Endothelial cell of umbilical vein (primary cell): ENCODE measurements around the gene DENR. TPM values are rescaled to one million over a fixed set of nuclear protein-coding genes. Genes with fewer than 3 reads are reported as not detected.

Experiments used
- BruUV-seq: library from RNA; stranded (reverse); fragments of 400-500 nt; replicated peaks from 2 replicates; lab custom pipeline; 2021; lab: Mats Ljungman, UMichigan
- CTCF ChIA-PET: fragments of 300-600, 350-600 bp; sonication (Branson Sonifier 250); formaldehyde crosslinking; loops from one replicate; lab custom pipeline; 2021; ENCODE audit warnings: antibody characterized with exemption, inconsistent platforms; lab: Charles Lee
- POLR2A ChIA-PET: fragments of 300-600, 350-600 bp; sonication (Branson Sonifier 250); formaldehyde crosslinking; loops from one replicate; lab custom pipeline; 2021; ENCODE audit warnings: antibody characterized with exemption, inconsistent platforms; lab: Charles Lee
- DNase-seq: peaks from one replicate; pipeline ENCODE4 v3.0.0-alpha.2; 2011; ENCODE audit warnings: low read depth, low spot score
- FAIRE-seq: peaks from 2 replicates; lab custom pipeline; 2011; peaks lifted over from hg19 to GRCh38; lab: Jason Lieb, UNC
- H2AFZ ChIP-seq: 2 replicates; pipeline ENCODE4 v1.6.0; 2012; ENCODE audit warnings: low read depth, low read length, control low read depth, inconsistent platforms
- H3K27ac ChIP-seq: 2 replicates; pipeline ENCODE4 v1.5.1; 2011; ENCODE audit warnings: low read depth, mild to moderate bottlenecking, control low read depth, low read length, moderate library complexity; ENCODE audit not compliant: insufficient read depth
- H3K27me3 ChIP-seq, 2 experiments: 2 replicates each; pipeline versions ENCODE4 v1.6.0 to v1.6.1; 2011; ENCODE audit warnings: low read length in 2 of 2, mixed read lengths in 1 of 2; ENCODE audit not compliant: control insufficient read depth in 2 of 2, insufficient read depth in 2 of 2
- H3K36me3 ChIP-seq, 2 experiments: 2 replicates in 1 of 2; 3 replicates in 1 of 2; pipeline ENCODE4 v1.5.1; 2011; ENCODE audit warnings: low read length in 2 of 2, mild to moderate bottlenecking in 1 of 2, moderate library complexity in 1 of 2; ENCODE audit not compliant: control insufficient read depth in 2 of 2, insufficient read depth in 2 of 2; ENCODE audit errors: extremely low read depth in 1 of 2
- H3K4me1 ChIP-seq: 3 replicates; pipeline ENCODE4 v1.5.1; 2011; ENCODE audit warnings: mild to moderate bottlenecking, low read length; ENCODE audit not compliant: control insufficient read depth, insufficient read depth; ENCODE audit errors: extremely low read depth
- H3K4me2 ChIP-seq: 2 replicates; pipeline ENCODE4 v1.6.1; 2011; ENCODE audit warnings: low read length, control low read depth, mixed read lengths; ENCODE audit not compliant: insufficient read depth
- H3K4me3 ChIP-seq, 3 experiments: fragments of 200-600 bp in 1 of 3; sonication (generic), shearing (Covaris generic) in 1 of 3; replicated peaks in 1 of 3; 2 replicates each; pipeline ENCODE4 v1.5.1; 2011 to 2016; ENCODE audit warnings: control low read depth in 3 of 3, low read length in 3 of 3, mild to moderate bottlenecking in 2 of 3, inconsistent platforms in 1 of 3, low read depth in 1 of 3, moderate library complexity in 1 of 3; ENCODE audit not compliant: insufficient read depth in 1 of 3
- H3K79me2 ChIP-seq: 2 replicates; pipeline ENCODE4 v1.6.0; 2012; ENCODE audit warnings: low read length, inconsistent platforms; ENCODE audit not compliant: control insufficient read depth, insufficient read depth
- H3K9ac ChIP-seq: replicated peaks from 2 replicates; pipeline ENCODE3; 2011; ENCODE audit warnings: low read length, control low read depth; ENCODE audit not compliant: insufficient read depth; ENCODE audit errors: extremely low read depth
- H3K9me1 ChIP-seq: replicated peaks from 3 replicates; pipeline ENCODE4 v1.6.0; 2011; ENCODE audit warnings: mild to moderate bottlenecking, low read length; ENCODE audit not compliant: control insufficient read depth, insufficient read depth; ENCODE audit errors: extremely low read depth
- H3K9me3 ChIP-seq: replicated peaks from 2 replicates; pipeline ENCODE4 v1.5.1; 2012; ENCODE audit warnings: low read length, inconsistent platforms; ENCODE audit not compliant: control insufficient read depth, insufficient read depth
- H4K20me1 ChIP-seq: replicated peaks from 2 replicates; pipeline ENCODE3; 2011; ENCODE audit warnings: mild to moderate bottlenecking, low read length; ENCODE audit not compliant: control insufficient read depth, insufficient read depth; ENCODE audit errors: extremely low read depth
- CTCF ChIP-seq, 2 donors: IDR thresholded peaks; 1 replicate in 1 of 2; 2 replicates in 1 of 2; pipeline ENCODE4 v1.5.1; 2011; ENCODE audit warnings: low read length in 2 of 2, mild to moderate bottlenecking in 2 of 2, moderate library complexity in 2 of 2, control low read depth in 1 of 2, inconsistent platforms in 1 of 2, low read depth in 1 of 2; ENCODE audit not compliant: insufficient read depth in 1 of 2; ENCODE audit errors: extremely low read depth in 1 of 2
- EZH2 ChIP-seq: IDR thresholded peaks from 2 replicates; pipeline ENCODE4 v1.6.1; 2012; ENCODE audit warnings: borderline replicate concordance, low read depth, mild to moderate bottlenecking, moderate library complexity, low read length, inconsistent platforms; ENCODE audit not compliant: severe bottlenecking
- FOS ChIP-seq: IDR thresholded peaks from 2 replicates; pipeline ENCODE4 v1.6.1; 2011; ENCODE audit warnings: mild to moderate bottlenecking, low read length, moderate library complexity, borderline replicate concordance; ENCODE audit not compliant: insufficient read depth
- GATA2 ChIP-seq: IDR thresholded peaks from 2 replicates; pipeline ENCODE4 v1.7.0; 2011; ENCODE audit warnings: low read depth, mild to moderate bottlenecking, moderate library complexity, mixed read lengths, low read length; ENCODE audit not compliant: insufficient read length, insufficient read depth
- JUN ChIP-seq: IDR thresholded peaks from 2 replicates; pipeline ENCODE4 v1.6.1; 2011; ENCODE audit warnings: borderline replicate concordance, low read depth; ENCODE audit not compliant: insufficient read length, insufficient read depth
- MAX ChIP-seq: IDR thresholded peaks from 2 replicates; pipeline ENCODE4 v1.6.1; 2011; ENCODE audit not compliant: insufficient read depth, insufficient read length
- MYC ChIP-seq: IDR thresholded peaks from one replicate; pipeline ENCODE4 v1.6.1; 2011; ENCODE audit warnings: mild to moderate bottlenecking, low read depth, low read length
- dilution Hi-C: fragments of 300-500 bp; cut with MboI; formaldehyde crosslinking; loops from one replicate; pipeline ENCODE4 v1.15.0; 2019; ENCODE audit warnings: low sequenced_read_pairs; ENCODE audit not compliant: extremely low pct_ligation_motif_present
- intact Hi-C: fragments of 100-400 bp; cut with micrococcal nuclease; formaldehyde crosslinking; loops from one replicate; pipeline ENCODE4 v1.10.0; 2022
- polyA plus RNA-seq, 4 experiments: library from polyadenylated mRNA; depleted of rRNA in 3 of 4; stranded (reverse) in 3 of 4; unstranded in 1 of 4; fragments of >200 nt; gene quantifications; 2 replicates each; pipeline versions ENCODE4 v1.2.1 to v1.2.3, GENCODE V29; 2011 to 2012; ENCODE audit warnings: missing spikeins in 1 of 4
- total RNA-seq: library from RNA; stranded (reverse); gene quantifications from 2 replicates; pipeline ENCODE4 v1.2.3, GENCODE V29; 2021

Gene DENR
- total and polyA plus RNA-seq, 2 donors (not counting 3 experiments of a cell fraction or from before 2014, with no cell fraction given), result 25.8 to 70.3 TPM

- no peaks in the 10 kb centered on the region for H3K27me3 ChIP-seq
- intact Hi-C loops (no loop called here), dilution Hi-C loops (no loop called here)
- H2AFZ ChIP-seq, result no peak overlapping the region
- FAIRE-seq (no peak), DNase-seq (no peak)
- no peaks in the 10 kb centered on the region for H3K9me3 ChIP-seq
- H3K79me2 ChIP-seq, result no peaks in the 10 kb centered on the region
- no TSS peak for BruUV-seq
- no peaks in the 10 kb centered on the region for H3K4me1 ChIP-seq
- H3K9ac ChIP-seq, result no peak overlapping the region
- ChIA-PET POLR2A (no interaction called here), CTCF (interaction anchor here (2.1 kb wide), 1 partner anchor 20 kb away, joined by 13 read pairs; no protein-coding TSS in a partner anchor)
- no peaks in the 10 kb centered on the region for H3K36me3 ChIP-seq
- H3K27ac ChIP-seq, result no peak overlapping the region
- H4K20me1 ChIP-seq, result no peaks in the 10 kb centered on the region
- H3K4me3 ChIP-seq, result no peak overlapping the region
- TF ChIP-seq MYC, result no peak
- no peak overlapping the region for H3K4me2 ChIP-seq
- no peaks in the 10 kb centered on the region for H3K9me1 ChIP-seq
These were observed 60.7 kb downstream of the DENR start for GRCh38 chr12:122813310-122813713.

GRCh38 chr12:122819209-122819785, 66.7 kb downstream of the DENR start:
- Histone ChIP-seq H3K4me3 (no peak overlapping the region), H3K9me1 (no peaks in the 10 kb centered on the region), H3K27me3 (peaks cover 0 to 1% of the 10 kb centered on the region in 2 experiments), H4K20me1 (no peaks in the 10 kb centered on the region), H3K9ac (no peak overlapping the region), H3K36me3 (no peaks in the 10 kb centered on the region), H3K27ac (no peak overlapping the region), H3K9me3 (no peaks in the 10 kb centered on the region), H3K4me1 (no peaks in the 10 kb centered on the region), H3K79me2 (no peaks in the 10 kb centered on the region), H3K4me2 (no peak overlapping the region), H2AFZ (no peak overlapping the region)
- intact Hi-C loops (no loop called here), dilution Hi-C loops (no loop called here)
- ChIA-PET POLR2A (no interaction called here), CTCF (interaction anchor here (0.6 to 3.3 kb wide), 3 partner anchors 17 to 133 kb away, joined by 3 to 18 read pairs (median 3); no protein-coding TSS in a partner anchor)
- TF ChIP-seq GATA2, result no peak
- no peak for TF ChIP-seq CTCF (IDR thresholded peaks at IDR 0.05; ENCODE audit: extremely low read depth in 1 of 2, insufficient read depth in 1 of 2, low read depth in 1 of 2, low read length in 2 of 2)
- TF ChIP-seq FOS, result no peak
- TF ChIP-seq MAX, result no peak
- TF ChIP-seq JUN, result no peak
- TF ChIP-seq MYC, result no peak
- TF ChIP-seq EZH2, result no peak
- no TSS peak for BruUV-seq
- FAIRE-seq (no peak), DNase-seq (no peak)
